ENCODE measurements around the gene KCNK1. TPM values are rescaled to one million over a fixed set of nuclear protein-coding genes. Genes with fewer than 3 reads are reported as not detected.

KCNK1 gene
- total and polyA plus RNA-seq, 8 donors: 4.3 to 16.3 (median 5.4) TPM

- no peak for ATAC-seq
- no peaks in the 10 kb centered on the region for H3K4me1 ChIP-seq
- intact Hi-C loops (cut with DNase I): no loop called here
Measured at GRCh38 chr1:233651563-233652233, 37.8 kb downstream of the KCNK1 start.

GRCh38 chr1:233652526-233652925 is 38.6 kb downstream of the KCNK1 start:
- no peak for TF ChIP-seq CTCF (IDR thresholded peaks at IDR 0.05)
- ATAC-seq (no peak), DNase-seq (no peak)
- Histone ChIP-seq H3K27me3 (no peaks in the 10 kb centered on the region), H3K4me3 (no peak overlapping the region), H3K4me1 (no peaks in the 10 kb centered on the region), H3K36me3 (no peaks in the 10 kb centered on the region), H3K9me3 (no peaks in the 10 kb centered on the region), H3K27ac (no peak overlapping the region)
- intact Hi-C loops (cut with DNase I): no loop called here

More at GRCh38 chr1:233651563-233652233, 37.8 kb downstream of the KCNK1 start:
- DNase-seq: no peak
- no peak overlapping the region for H3K27ac ChIP-seq
- H3K9me3 ChIP-seq: no peaks in the 10 kb centered on the region
- no peak overlapping the region for H3K4me3 ChIP-seq
- H3K36me3 ChIP-seq: no peaks in the 10 kb centered on the region
- no peaks in the 10 kb centered on the region for H3K27me3 ChIP-seq
- TF ChIP-seq CTCF (IDR thresholded peaks at IDR 0.05): no peak

- no peaks in the 10 kb centered on the region for H3K4me1 ChIP-seq
- TF ChIP-seq CTCF (IDR thresholded peaks at IDR 0.05): no peak
- ATAC-seq: peak; percentile 44
Measured at GRCh38 chr1:233654658-233655280, 40.9 kb downstream of the KCNK1 start.

GRCh38 chr1:233655301-233655740 is 41.4 kb downstream of the KCNK1 start:
- ATAC-seq: no peak
- Histone ChIP-seq H3K27me3 (no peaks in the 10 kb centered on the region), H3K9me3 (no peaks in the 10 kb centered on the region), H3K27ac (no peak overlapping the region), H3K36me3 (no peaks in the 10 kb centered on the region), H3K4me1 (no peaks in the 10 kb centered on the region), H3K4me3 (no peak overlapping the region)
- no peak for DNase-seq
- intact Hi-C loops (cut with DNase I): no loop called here
- TF ChIP-seq CTCF (IDR thresholded peaks at IDR 0.05): no peak

More at GRCh38 chr1:233654658-233655280, 40.9 kb downstream of the KCNK1 start:
- no peak overlapping the region for H3K4me3 ChIP-seq
- H3K36me3 ChIP-seq: no peaks in the 10 kb centered on the region
- H3K27me3 ChIP-seq: no peaks in the 10 kb centered on the region
- peak in 1 of 4 donors; percentile 72 for DNase-seq
- intact Hi-C loops (cut with DNase I): no loop called here
- H3K9me3 ChIP-seq: no peaks in the 10 kb centered on the region
- H3K27ac ChIP-seq: no peak overlapping the region

- intact Hi-C loops (cut with DNase I): no loop called here
- no peaks in the 10 kb centered on the region for H3K9me3 ChIP-seq
- ATAC-seq (no peak), DNase-seq (no peak)
- no peaks in the 10 kb centered on the region for H3K4me1 ChIP-seq
- H3K27ac ChIP-seq: no peak overlapping the region
- H3K27me3 ChIP-seq: no peaks in the 10 kb centered on the region
- H3K36me3 ChIP-seq: no peaks in the 10 kb centered on the region
- H3K4me3 ChIP-seq: no peak overlapping the region
- TF ChIP-seq CTCF (IDR thresholded peaks at IDR 0.05): no peak
Measured at GRCh38 chr1:233656032-233656635, 42.2 kb downstream of the KCNK1 start.
